Measurements from ENCODE around the gene HIRA. TPM values are rescaled to one million over a fixed set of nuclear protein-coding genes. Genes with fewer than 3 reads are reported as not detected.

The HIRA gene
- total and polyA plus RNA-seq, 9 of the 15 experiments (the other 6 are each of a cell fraction or from before 2014, with no cell fraction given), result 0.96 to 132 (median 58.4) TPM

DNA sequence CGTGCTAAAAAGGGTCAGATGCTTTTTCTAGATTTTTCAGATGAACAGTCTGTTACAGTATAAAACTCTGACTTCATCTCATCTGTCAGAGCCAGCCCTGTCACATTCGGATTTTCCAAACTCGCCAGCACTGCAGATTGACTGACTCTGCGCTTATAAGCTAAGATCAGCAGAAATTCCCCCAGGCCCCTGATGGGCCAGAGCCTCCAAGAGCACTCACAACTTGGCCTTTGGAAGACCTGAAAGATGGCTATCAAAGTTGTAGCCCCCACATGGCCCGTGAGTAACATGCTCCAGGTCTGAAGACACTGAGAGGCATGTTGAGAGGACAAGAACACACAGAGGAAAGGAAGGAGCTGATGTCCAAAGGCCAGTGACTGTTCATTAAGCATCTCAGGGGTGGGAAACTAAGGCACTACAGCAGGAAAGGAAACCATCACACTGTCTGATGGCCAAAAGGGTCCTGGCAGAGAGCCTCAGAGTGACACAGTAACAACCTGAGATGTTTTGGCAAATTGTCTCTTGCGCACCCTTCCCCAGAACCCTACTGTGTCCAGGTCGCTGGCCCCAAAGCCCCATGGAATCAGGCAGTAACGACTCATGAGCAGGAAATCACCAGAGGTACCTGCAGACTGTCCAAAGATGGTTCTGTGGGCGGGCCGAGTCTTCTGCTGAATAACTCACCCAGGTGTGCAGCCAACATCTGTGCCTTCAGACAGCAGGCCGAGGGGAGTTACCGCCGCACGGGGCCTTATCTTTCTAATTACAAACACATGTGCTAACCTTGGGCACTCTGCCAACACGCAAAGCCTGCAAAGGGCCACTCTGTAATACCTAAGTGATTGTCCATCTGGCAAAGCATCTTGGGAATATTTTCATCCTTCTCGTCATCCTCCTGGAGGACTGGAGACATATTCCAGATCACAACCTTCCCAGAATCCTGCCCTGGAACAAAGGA, 23.6 kb downstream of the HIRA start (continued):
- TF ChIP-seq TAL1 (IDR thresholded peaks at IDR 0.05) (peak; percentile 96), FOXO4 (CRISPR knock-in tag; IDR thresholded peaks at IDR 0.05) (no peak), HMGN3 (IDR thresholded peaks at IDR 0.05; ENCODE audit: borderline replicate concordance, extremely low read depth, insufficient read length, low read depth, low read length) (no peak), NCOA6 (IDR thresholded peaks at IDR 0.05) (no peak), ELF4 (CRISPR knock-in tag; IDR thresholded peaks at IDR 0.05) (no peak), POLR2G (IDR thresholded peaks at IDR 0.05; ENCODE audit: low read depth, low read length) (no peak), ZBTB11 (CRISPR knock-in tag; IDR thresholded peaks at IDR 0.05) (peak in 1 of 3 experiments; percentile 82; a peak in 2 of 6 replicates), ZFX (CRISPR knock-in tag; IDR thresholded peaks at IDR 0.05) (no peak), SRF (CRISPR knock-in tag; IDR thresholded peaks at IDR 0.05) (no peak), MAFK (IDR thresholded peaks at IDR 0.05; ENCODE audit: low read length) (peak; percentile 2; the same call in 1 of the 2 replicates), TRIM28 (IDR thresholded peaks at IDR 0.05) (no peak; the same call in 1 of the 2 replicates), SETDB1 (IDR thresholded peaks at IDR 0.05; ENCODE audit: low read length) (peak; percentile 84), ZNF197 (CRISPR knock-in tag; IDR thresholded peaks at IDR 0.05; ENCODE audit: low read depth) (peak; percentile 87), ZNF316 (IDR thresholded peaks at IDR 0.05) (peak; percentile 58)
- TF ChIP-seq, protein P1, sequence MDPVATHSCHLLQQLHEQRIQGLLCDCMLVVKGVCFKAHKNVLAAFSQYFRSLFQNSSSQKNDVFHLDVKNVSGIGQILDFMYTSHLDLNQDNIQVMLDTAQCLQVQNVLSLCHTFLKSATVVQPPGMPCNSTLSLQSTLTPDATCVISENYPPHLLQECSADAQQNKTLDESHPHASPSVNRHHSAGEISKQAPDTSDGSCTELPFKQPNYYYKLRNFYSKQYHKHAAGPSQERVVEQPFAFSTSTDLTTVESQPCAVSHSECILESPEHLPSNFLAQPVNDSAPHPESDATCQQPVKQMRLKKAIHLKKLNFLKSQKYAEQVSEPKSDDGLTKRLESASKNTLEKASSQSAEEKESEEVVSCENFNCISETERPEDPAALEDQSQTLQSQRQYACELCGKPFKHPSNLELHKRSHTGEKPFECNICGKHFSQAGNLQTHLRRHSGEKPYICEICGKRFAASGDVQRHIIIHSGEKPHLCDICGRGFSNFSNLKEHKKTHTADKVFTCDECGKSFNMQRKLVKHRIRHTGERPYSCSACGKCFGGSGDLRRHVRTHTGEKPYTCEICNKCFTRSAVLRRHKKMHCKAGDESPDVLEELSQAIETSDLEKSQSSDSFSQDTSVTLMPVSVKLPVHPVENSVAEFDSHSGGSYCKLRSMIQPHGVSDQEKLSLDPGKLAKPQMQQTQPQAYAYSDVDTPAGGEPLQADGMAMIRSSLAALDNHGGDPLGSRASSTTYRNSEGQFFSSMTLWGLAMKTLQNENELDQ (CRISPR knock-in tag; IDR thresholded peaks at IDR 0.05; ENCODE audit: borderline replicate concordance), result peak; percentile 26
- TF ChIP-seq, protein P2, sequence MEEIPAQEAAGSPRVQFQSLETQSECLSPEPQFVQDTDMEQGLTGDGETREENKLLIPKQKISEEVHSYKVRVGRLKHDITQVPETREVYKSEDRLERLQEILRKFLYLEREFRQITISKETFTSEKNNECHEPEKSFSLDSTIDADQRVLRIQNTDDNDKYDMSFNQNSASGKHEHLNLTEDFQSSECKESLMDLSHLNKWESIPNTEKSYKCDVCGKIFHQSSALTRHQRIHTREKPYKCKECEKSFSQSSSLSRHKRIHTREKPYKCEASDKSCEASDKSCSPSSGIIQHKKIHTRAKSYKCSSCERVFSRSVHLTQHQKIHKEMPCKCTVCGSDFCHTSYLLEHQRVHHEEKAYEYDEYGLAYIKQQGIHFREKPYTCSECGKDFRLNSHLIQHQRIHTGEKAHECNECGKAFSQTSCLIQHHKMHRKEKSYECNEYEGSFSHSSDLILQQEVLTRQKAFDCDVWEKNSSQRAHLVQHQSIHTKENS (CRISPR knock-in tag; IDR thresholded peaks at IDR 0.05), result no peak
- TF ChIP-seq, protein P3, sequence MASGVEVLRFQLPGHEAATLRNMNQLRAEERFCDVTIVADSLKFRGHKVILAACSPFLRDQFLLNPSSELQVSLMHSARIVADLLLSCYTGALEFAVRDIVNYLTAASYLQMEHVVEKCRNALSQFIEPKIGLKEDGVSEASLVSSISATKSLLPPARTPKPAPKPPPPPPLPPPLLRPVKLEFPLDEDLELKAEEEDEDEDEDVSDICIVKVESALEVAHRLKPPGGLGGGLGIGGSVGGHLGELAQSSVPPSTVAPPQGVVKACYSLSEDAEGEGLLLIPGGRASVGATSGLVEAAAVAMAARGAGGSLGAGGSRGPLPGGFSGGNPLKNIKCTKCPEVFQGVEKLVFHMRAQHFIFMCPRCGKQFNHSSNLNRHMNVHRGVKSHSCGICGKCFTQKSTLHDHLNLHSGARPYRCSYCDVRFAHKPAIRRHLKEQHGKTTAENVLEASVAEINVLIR (CRISPR knock-in tag; IDR thresholded peaks at IDR 0.05), result no peak
